ENCODE data around the gene FERMT1. TPM values are rescaled to one million over a fixed set of nuclear protein-coding genes. Genes with fewer than 3 reads are reported as not detected.
"Not testable (repeated sequence)": the region's sequence is repeated elsewhere in the genome, so short reads cannot be mapped to it uniquely, and the experiment has no call there.

FERMT1 gene
- total and polyA plus RNA-seq, 7 donors, result 0.16 to 31.5 (median 0.41) TPM

- TF ChIP-seq CTCF (IDR thresholded peaks at IDR 0.05) (no peak), EP300 (IDR thresholded peaks at IDR 0.05) (no peak), POLR2AphosphoS5 (IDR thresholded peaks at IDR 0.05) (no peak), POLR2A (IDR thresholded peaks at IDR 0.05) (no peak)
- 92 to 93% methylated on average over 9 of the region's 9 CpGs for WGBS, 2 donors
- intact Hi-C loops (cut with DNase I), result no loop called here
- DNase-seq, result no peak
- Histone ChIP-seq H3K27me3 (peaks cover 3 to 55% (median 15%) of the 10 kb centered on the region in 3 donors), H3K36me3 (no peaks in the 10 kb centered on the region), H3K27ac (no peak overlapping the region), H3K4me1 (peaks cover 0 to 14% (median 9%) of the 10 kb centered on the region in 4 donors), H3K4me3 (no peak overlapping the region), H3K9me3 (no peaks in the 10 kb centered on the region)
Measured at GRCh38 chr20:6055981-6056569, 66.8 kb downstream of the FERMT1 start.

GRCh38 chr20:6055161-6055783 is 67.6 kb downstream of the FERMT1 start:
- H3K27ac ChIP-seq, result no peak overlapping the region
- no peaks in the 10 kb centered on the region for H3K36me3 ChIP-seq
- WGBS, 2 donors, result 78 to 84% methylated on average over 10 of the region's 10 CpGs
- TF ChIP-seq EP300 (IDR thresholded peaks at IDR 0.05) (no peak), CTCF (IDR thresholded peaks at IDR 0.05) (no peak), POLR2AphosphoS5 (IDR thresholded peaks at IDR 0.05) (no peak), POLR2A (IDR thresholded peaks at IDR 0.05) (no peak)
- peaks cover 0 to 14% (median 9%) of the 10 kb centered on the region in 4 donors for H3K4me1 ChIP-seq
- H3K27me3 ChIP-seq, result peaks cover 3 to 60% (median 15%) of the 10 kb centered on the region in 3 donors
- H3K9me3 ChIP-seq, result no peaks in the 10 kb centered on the region
- no peak overlapping the region for H3K4me3 ChIP-seq
- no peak for DNase-seq
- intact Hi-C loops (cut with DNase I), result no loop called here

- intact Hi-C loops (cut with DNase I); H3K27ac ChIP-seq; H3K36me3 ChIP-seq; H3K9me3 ChIP-seq; DNase-seq; H3K4me3 ChIP-seq: not testable (repeated sequence)
- H3K4me1 ChIP-seq, result peaks cover 0 to 14% (median 9%) of the 10 kb centered on the region in 4 donors
- WGBS, 2 donors, result 88 to 91% methylated on average over 4 of the region's 4 CpGs
- peaks cover 3 to 60% (median 15%) of the 10 kb centered on the region in 3 donors for H3K27me3 ChIP-seq
Measured at GRCh38 chr20:6054689-6055051, 68.2 kb downstream of the FERMT1 start.

- Histone ChIP-seq H3K27me3 (peaks cover 3 to 59% (median 15%) of the 10 kb centered on the region in 3 donors), H3K4me3 (no peak within 1 kb of the TSS), H3K4me1 (peaks cover 0 to 14% (median 9%) of the 10 kb centered on the region in 4 donors), H3K27ac (no peak within 1 kb of the TSS), H3K9me3 (no peaks in the 10 kb centered on the region), H3K36me3 (no peaks in the 10 kb centered on the region)
- TF ChIP-seq CTCF (IDR thresholded peaks at IDR 0.05), result no peak
- no peak for TF ChIP-seq POLR2A (IDR thresholded peaks at IDR 0.05)
- TF ChIP-seq EP300 (IDR thresholded peaks at IDR 0.05), result no peak
- TF ChIP-seq POLR2AphosphoS5 (IDR thresholded peaks at IDR 0.05), result no peak
- intact Hi-C loops (cut with DNase I), result no loop called here
- no peak for DNase-seq
- 63 to 67% methylated on average over 13 of the region's 13 CpGs for WGBS, 2 donors
Measured at GRCh38 chr20:6053776-6054688, 68.8 kb downstream of the FERMT1 start, which contains the start of gene LRRN4. Gene LRRN4, minus strand, starts transcription at chr20:6054060. Its CDS starts 1,261 bp downstream, at chr20:6052799.

Data from sigmoid colon (tissue), 7 donors.